Adrenal gland (tissue), 5 donors: ENCODE data around the gene ZNF540.
A peak's percentile ranks its signal among the peaks of the same experiment; 100 is the strongest.

Source experiments
- CTCF ChIP-seq, 6 experiments: fragments of 450-650 bp in 4 of 6; fragments of 200-600 bp in 2 of 6; sonication (generic) in 1 of 6; IDR thresholded peaks; 1 replicate in 5 of 6; 2 replicates in 1 of 6; pipeline versions ENCODE4 v1.5.1 to v1.8.0; 2016 to 2021; ENCODE audit warnings: antibody characterized with exemption in 6 of 6, mild to moderate bottlenecking in 2 of 6, moderate library complexity in 1 of 6
- POLR2A ChIP-seq, 2 donors: fragments of 450-650 bp; IDR thresholded peaks; one replicate each; pipeline ENCODE4 v1.6.1; 2017; ENCODE audit warnings: antibody characterized with exemption in 2 of 2, mild to moderate bottlenecking in 2 of 2, moderate library complexity in 1 of 2
- donor health status: DM: no; HTN: no; CAD: no.

GRCh38 chr19:37594304-37594981 lies at the start of gene ZNF540, which contains the start of gene ZNF571:
- TF ChIP-seq CTCF (IDR thresholded peaks at IDR 0.05) (no peak), POLR2A (IDR thresholded peaks at IDR 0.05) (peak in 1 of 2 donors; percentile 90)
